Caco-2 (cell line): ENCODE results near the gene ANKRD27. TPM values are rescaled to one million over a fixed set of nuclear protein-coding genes. Genes with fewer than 3 reads are reported as not detected.
"Not testable (repeated sequence)": the region's sequence is repeated elsewhere in the genome, so short reads cannot be mapped to it uniquely, and the experiment has no call there.

Experiments
- BruUV-seq: library from RNA; stranded (reverse); fragments of 400-500 nt; replicated peaks from 2 replicates; lab custom pipeline; 2021; lab: Mats Ljungman, UMichigan
- CTCF ChIA-PET: fragments of 300-600 bp; sonication (Branson Sonifier 250); formaldehyde crosslinking; loops from one replicate; lab custom pipeline; 2022; ENCODE audit warnings: antibody characterized with exemption; lab: Charles Lee
- POLR2A ChIA-PET: fragments of 300-600 bp; sonication (Branson Sonifier 250); formaldehyde crosslinking; loops from one replicate; lab custom pipeline; 2022; ENCODE audit warnings: antibody characterized with exemption; lab: Charles Lee
- DNase-seq, 2 experiments: peaks; one replicate each; pipeline versions ENCODE4 v3.0.0 to v3.0.0-alpha.2; 2020 to 2022
- H3K27me3 ChIP-seq: replicated peaks from 2 replicates; pipeline ENCODE4 v1.6.0; 2011; ENCODE audit warnings: low read length; ENCODE audit not compliant: control insufficient read depth, insufficient read depth
- H3K36me3 ChIP-seq: 2 replicates; pipeline ENCODE4 v1.5.1; 2011; ENCODE audit warnings: low read length; ENCODE audit not compliant: control insufficient read depth, insufficient read depth
- H3K4me1 ChIP-seq: fragments of 250-450 bp; sonication (Bioruptor Pico); 2 replicates; pipeline ENCODE4 v1.5.1; 2020; ENCODE audit warnings: mild to moderate bottlenecking
- H3K4me3 ChIP-seq: 2 replicates; pipeline ENCODE4 v1.5.1; 2011; ENCODE audit warnings: low read depth, mild to moderate bottlenecking, control low read depth, low read length
- H3K9me3 ChIP-seq: fragments of 250-450 bp; sonication (Bioruptor Pico); 2 replicates; pipeline ENCODE4 v1.5.1; 2020; ENCODE audit warnings: mild to moderate bottlenecking, moderate library complexity
- H3K27ac Mint-ChIP-seq: one replicate; pipeline ENCODE4 v1.8.0; 2022; ENCODE audit warnings: mixed read lengths; ENCODE audit not compliant: unreplicated experiment
- H3K27me3 Mint-ChIP-seq: one replicate; pipeline ENCODE4 v1.8.0; 2022; ENCODE audit warnings: mixed read lengths; ENCODE audit not compliant: insufficient read depth, unreplicated experiment
- H3K36me3 Mint-ChIP-seq: one replicate; pipeline ENCODE4 v1.8.0; 2022; ENCODE audit warnings: mild to moderate bottlenecking, mixed read lengths; ENCODE audit not compliant: insufficient read depth, unreplicated experiment
- H3K4me1 Mint-ChIP-seq: one replicate; pipeline ENCODE4 v1.8.0; 2022; ENCODE audit warnings: low read depth, mixed read lengths; ENCODE audit not compliant: unreplicated experiment
- H3K4me3 Mint-ChIP-seq: one replicate; pipeline ENCODE4 v1.8.0; 2022; ENCODE audit warnings: mild to moderate bottlenecking, moderate library complexity, mixed read lengths; ENCODE audit not compliant: unreplicated experiment
- H3K9me3 Mint-ChIP-seq: one replicate; pipeline ENCODE4 v1.8.0; 2022; ENCODE audit warnings: mixed read lengths; ENCODE audit not compliant: unreplicated experiment
- CTCF ChIP-seq, 2 experiments: fragments of 200-600 bp in 1 of 2; IDR thresholded peaks; 1 replicate in 1 of 2; 2 replicates in 1 of 2; pipeline versions ENCODE4 v1.5.1 to v1.8.0; 2011 to 2022; ENCODE audit warnings: antibody characterized with exemption in 1 of 2, control low read depth in 1 of 2, inconsistent platforms in 1 of 2, low read depth in 1 of 2, low read length in 1 of 2, mild to moderate bottlenecking in 1 of 2, moderate library complexity in 1 of 2; ENCODE audit not compliant: insufficient read depth in 1 of 2, severe bottlenecking in 1 of 2, unreplicated experiment in 1 of 2
- intact Hi-C: fragments of 100-400 bp; cut with micrococcal nuclease; formaldehyde crosslinking; loops from one replicate; pipeline ENCODE4 v1.10.0; 2022; ENCODE audit not compliant: unreplicated experiment
- total RNA-seq: library from RNA; stranded (reverse); gene quantifications from 2 replicates; pipeline ENCODE4 v1.2.3, GENCODE V29; 2022

ANKRD27 gene
- total RNA-seq, 1 experiment from 2014 or later, result 54.3 TPM

- peaks cover 76% of the 10 kb centered on the region for H3K36me3 Mint-ChIP-seq
- Histone ChIP-seq H3K27me3 (no peaks in the 10 kb centered on the region), H3K9me3 (no peaks in the 10 kb centered on the region), H3K4me1 (no peaks in the 10 kb centered on the region), H3K36me3 (peaks cover 4% of the 10 kb centered on the region; the same call in 1 of the 2 replicates), H3K4me3 (no peak overlapping the region)
- no peaks in the 10 kb centered on the region for H3K27me3 Mint-ChIP-seq
- no peak overlapping the region for H3K27ac Mint-ChIP-seq
- no peak overlapping the region for H3K4me3 Mint-ChIP-seq
- intact Hi-C loops, result no loop called here
- H3K9me3 Mint-ChIP-seq, result no peaks in the 10 kb centered on the region
- CTCF ChIA-PET, result no interaction called here
- no peak for TF ChIP-seq CTCF (IDR thresholded peaks at IDR 0.05; ENCODE audit: insufficient read depth in 1 of 2, low read depth in 1 of 2, low read length in 1 of 2, severe bottlenecking in 1 of 2, unreplicated experiment in 1 of 2)
- peaks cover 6% of the 10 kb centered on the region for H3K4me1 Mint-ChIP-seq
- DNase-seq, result no peak
- BruUV-seq, result no TSS peak
- POLR2A ChIA-PET, result no interaction called here
Measured at GRCh38 chr19:32652894-32653598, 21.9 kb downstream of the ANKRD27 start.

- H3K27me3 Mint-ChIP-seq, H3K4me3 Mint-ChIP-seq, intact Hi-C loops, H3K4me1 Mint-ChIP-seq, DNase-seq, H3K36me3 ChIP-seq, H3K27me3 ChIP-seq, H3K9me3 Mint-ChIP-seq, H3K4me1 ChIP-seq, H3K27ac Mint-ChIP-seq, POLR2A ChIA-PET, H3K9me3 ChIP-seq, BruUV-seq, H3K4me3 ChIP-seq: not testable (repeated sequence)
- CTCF ChIA-PET, result interaction anchor here (0.5 to 1.2 kb wide), 2 partner anchors 36 to 52 kb away, joined by 3 read pairs; no protein-coding TSS in a partner anchor
- H3K36me3 Mint-ChIP-seq, result peaks cover 83% of the 10 kb centered on the region
Measured at GRCh38 chr19:32652331-32652730, 22.6 kb downstream of the ANKRD27 start.

DNA sequence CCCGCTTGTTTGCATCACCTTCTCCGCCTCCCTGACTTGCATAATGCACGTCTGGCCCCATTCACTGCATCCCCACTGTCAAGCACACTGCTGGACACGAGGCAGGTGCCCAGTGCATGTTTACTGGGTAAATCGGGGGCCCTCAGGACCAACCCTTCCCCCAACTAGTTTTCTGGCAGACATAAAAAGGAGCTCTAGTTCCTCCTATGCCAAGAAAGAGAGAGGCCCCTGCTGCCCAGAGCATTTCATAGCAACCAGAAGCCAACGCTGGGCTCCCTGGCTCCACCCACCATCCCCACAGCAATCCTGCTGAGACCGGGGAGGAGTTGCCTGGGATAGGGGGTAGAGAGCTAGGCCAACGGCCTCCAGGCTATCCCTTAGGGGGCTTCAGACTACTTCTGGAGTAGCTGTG lies 23.2 kb downstream of the ANKRD27 start:
- Mint-ChIP-seq H3K4me1 (peaks cover 6% of the 10 kb centered on the region), H3K4me3 (no peak overlapping the region), H3K27me3 (no peaks in the 10 kb centered on the region), H3K36me3 (peaks cover 85% of the 10 kb centered on the region), H3K27ac (no peak overlapping the region), H3K9me3 (no peaks in the 10 kb centered on the region)
- H3K4me1 ChIP-seq, result no peaks in the 10 kb centered on the region
- H3K9me3 ChIP-seq, result no peaks in the 10 kb centered on the region
- intact Hi-C loops, result no loop called here
- no peak for TF ChIP-seq CTCF (IDR thresholded peaks at IDR 0.05; ENCODE audit: insufficient read depth in 1 of 2, low read depth in 1 of 2, low read length in 1 of 2, severe bottlenecking in 1 of 2, unreplicated experiment in 1 of 2)
- no TSS peak for BruUV-seq
- POLR2A ChIA-PET, result no interaction called here
- H3K36me3 ChIP-seq, result peaks cover 4% of the 10 kb centered on the region; the same call in 1 of the 2 replicates
- H3K27me3 ChIP-seq, result no peaks in the 10 kb centered on the region
- no peak for DNase-seq
- no peak overlapping the region for H3K4me3 ChIP-seq
- CTCF ChIA-PET, result interaction anchor here (0.5 to 1.2 kb wide), 2 partner anchors 36 to 52 kb away, joined by 3 read pairs; no protein-coding TSS in a partner anchor
